B cell (primary cell): ENCODE results near the gene SHLD1. TPM values are rescaled to one million over a fixed set of nuclear protein-coding genes. Genes with fewer than 3 reads are reported as not detected.

Experiments
- ATAC-seq: fragments of 200-7000 bp; cut with Tn5 transposase; one replicate; pipeline ENCODE4 v1.10.0; 2021; ENCODE audit warnings: low read depth, mild to moderate bottlenecking, moderate number of reproducible peaks, moderate library complexity
- CTCF ChIA-PET: fragments of 350-600 bp; sonication (Branson Sonifier 250); formaldehyde crosslinking; loops from one replicate; lab custom pipeline; 2021; ENCODE audit warnings: antibody characterized with exemption, inconsistent platforms; lab: Charles Lee
- POLR2A ChIA-PET: fragments of 350-600 bp; sonication (Branson Sonifier 250); formaldehyde crosslinking; loops from one replicate; lab custom pipeline; 2021; ENCODE audit warnings: antibody characterized with exemption; lab: Charles Lee
- DNase-seq: peaks from one replicate; pipeline ENCODE4 v3.0.0; 2013
- H2AFZ ChIP-seq: 2 replicates; pipeline ENCODE4 v1.6.1; 2012; ENCODE audit warnings: mild to moderate bottlenecking, low read depth, low read length; ENCODE audit not compliant: insufficient read depth, poor library complexity, severe bottlenecking
- H3K27ac ChIP-seq, 2 donors: 1 replicate in 1 of 2; 2 replicates in 1 of 2; pipeline ENCODE4 v1.5.1; 2012 to 2013; ENCODE audit warnings: low read length in 2 of 2, mild to moderate bottlenecking in 2 of 2, moderate library complexity in 1 of 2
- H3K27me3 ChIP-seq, 4 experiments: fragments of 200-600 bp in 1 of 4; sonication (generic) in 1 of 4; replicated peaks in 1 of 4; 1 replicate in 2 of 4; 2 replicates in 2 of 4; pipeline versions ENCODE4 v1.6.1 to v1.7.0; 2013 to 2016; ENCODE audit warnings: low read length in 3 of 4, mild to moderate bottlenecking in 2 of 4, mixed read lengths in 1 of 4, moderate library complexity in 1 of 4; ENCODE audit not compliant: insufficient read depth in 4 of 4, control insufficient read depth in 3 of 4; ENCODE audit errors: control extremely low read depth in 1 of 4
- H3K36me3 ChIP-seq, 2 experiments: replicated peaks in 1 of 2; 1 replicate in 1 of 2; 2 replicates in 1 of 2; pipeline versions ENCODE4 v1.6.1 to v1.7.1; 2013; ENCODE audit warnings: low read length in 1 of 2; ENCODE audit not compliant: insufficient read depth in 2 of 2, control insufficient read depth in 1 of 2; ENCODE audit errors: control extremely low read depth in 1 of 2, extremely low read depth in 1 of 2
- H3K4me1 ChIP-seq, 2 donors: fragments of 200-600 bp in 1 of 2; sonication (generic) in 1 of 2; 1 replicate in 1 of 2; 2 replicates in 1 of 2; pipeline versions ENCODE4 v1.5.1 to v1.6.1; 2013 to 2017; ENCODE audit warnings: low read length in 2 of 2; ENCODE audit not compliant: control insufficient read depth in 2 of 2, insufficient read depth in 2 of 2
- H3K4me2 ChIP-seq: replicated peaks from 2 replicates; pipeline ENCODE3; 2012; ENCODE audit warnings: mild to moderate bottlenecking, low read depth, low read length; ENCODE audit not compliant: poor library complexity, severe bottlenecking
- H3K4me3 ChIP-seq, 5 experiments: fragments of 200-600 bp in 1 of 5; sonication (generic) in 1 of 5; 1 replicate in 3 of 5; 2 replicates in 2 of 5; pipeline versions ENCODE4 v1.5.1 to v1.7.0; 2011 to 2016; ENCODE audit warnings: low read length in 4 of 5, mild to moderate bottlenecking in 4 of 5, low read depth in 2 of 5, control low read depth in 1 of 5, moderate library complexity in 1 of 5; ENCODE audit not compliant: insufficient read depth in 1 of 5; ENCODE audit errors: control extremely low read depth in 1 of 5, extremely low read depth in 1 of 5
- H3K79me2 ChIP-seq: fragments of 200-600 bp; sonication (generic); one replicate; pipeline ENCODE4 v1.6.0; 2016; ENCODE audit warnings: low read length; ENCODE audit not compliant: control insufficient read depth, insufficient read depth
- H3K9ac ChIP-seq: fragments of 200-600 bp; sonication (generic); 2 replicates; pipeline ENCODE4 v1.6.1; 2017; ENCODE audit warnings: mild to moderate bottlenecking, low read length, moderate library complexity
- H3K9me3 ChIP-seq, 3 donors: one replicate each; pipeline versions ENCODE4 v1.6.1 to v1.7.1; 2013; ENCODE audit warnings: low read length in 2 of 3; ENCODE audit not compliant: control insufficient read depth in 2 of 3, insufficient read depth in 1 of 3; ENCODE audit errors: control extremely low read depth in 1 of 3
- H4K20me1 ChIP-seq: 2 replicates; pipeline ENCODE4 v1.6.0; 2012; ENCODE audit warnings: mild to moderate bottlenecking, low read length; ENCODE audit not compliant: insufficient read depth, control insufficient read depth, poor library complexity, severe bottlenecking
- H3K27ac Mint-ChIP-seq: one replicate; pipeline ENCODE4 v1.8.0; 2021; ENCODE audit warnings: mixed read lengths
- H3K27me3 Mint-ChIP-seq: one replicate; pipeline ENCODE4 v1.8.0; 2021; ENCODE audit warnings: mixed read lengths
- H3K4me1 Mint-ChIP-seq: one replicate; pipeline ENCODE4 v1.8.0; 2021; ENCODE audit warnings: mixed read lengths
- H3K4me3 Mint-ChIP-seq: one replicate; pipeline ENCODE4 v1.8.0; 2021; ENCODE audit warnings: mixed read lengths
- H3K9me3 Mint-ChIP-seq: one replicate; pipeline ENCODE4 v1.8.0; 2022; ENCODE audit warnings: mixed read lengths; ENCODE audit not compliant: insufficient read depth
- EZH2 ChIP-seq: IDR thresholded peaks from 2 replicates; pipeline ENCODE4 v1.6.1; 2012; ENCODE audit warnings: borderline replicate concordance, low read depth, mild to moderate bottlenecking, moderate library complexity, low read length; ENCODE audit not compliant: insufficient read depth, poor library complexity, severe bottlenecking
- WGBS: methylation state at CpG from one replicate; pipeline ENCODE4 v1.1.5; 2013; ENCODE audit warnings: missing lambda C conversion rate; ENCODE audit not compliant: insufficient coverage; 5-methylcytosine and 5-hydroxymethylcytosine counted together
- intact Hi-C: fragments of 100-400 bp; cut with micrococcal nuclease; formaldehyde crosslinking; loops from one replicate; pipeline ENCODE4 v1.10.0; 2022
- polyA plus RNA-seq: library from polyadenylated mRNA; depleted of rRNA; stranded (reverse); fragments of >200 nt; gene quantifications from 2 replicates; pipeline ENCODE4 v1.2.3, GENCODE V29; 2012
- total RNA-seq, 2 donors: library from RNA; stranded (reverse); fragments of 120-200 nt in 1 of 2; gene quantifications; 1 replicate in 1 of 2; 2 replicates in 1 of 2; pipeline versions ENCODE4 v1.2.3 to v1.2.4, GENCODE V29; 2013 to 2022
- TF ChIP-seq, protein P1 (sequence below): fragments of 200-600 bp; IDR thresholded peaks from one replicate; pipeline ENCODE4 v1.8.0; 2022; ENCODE audit warnings: antibody characterized with exemption, mild to moderate bottlenecking

The SHLD1 gene
- total and polyA plus RNA-seq, 2 donors (not counting 1 experiment from before 2014, with no cell fraction given), result 15.4 to 18.5 TPM

DNA sequence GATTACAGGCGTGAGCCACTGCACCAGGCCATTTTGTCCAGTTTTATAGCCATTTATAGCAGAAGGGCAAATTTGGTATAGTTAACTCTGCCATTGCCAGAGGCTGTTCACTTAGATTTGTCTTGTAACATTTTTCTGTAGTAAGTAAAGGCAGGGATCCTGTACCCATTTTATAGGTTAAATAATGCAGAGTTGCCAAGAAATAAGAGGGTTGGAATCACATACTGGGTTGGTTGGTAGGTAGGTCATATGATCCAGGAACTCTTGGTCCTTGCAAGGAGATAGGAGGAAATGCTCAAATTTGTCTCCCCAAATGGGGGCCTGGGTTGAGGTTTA lies 68.1 kb downstream of the SHLD1 start:
- CTCF ChIA-PET, result interaction anchor here (1.3 kb wide), 1 partner anchor 16 kb away, joined by 3 read pairs; no protein-coding TSS in a partner anchor
- WGBS, result no CpG with 5 or more reads among the region's 1 CpG

DNA sequence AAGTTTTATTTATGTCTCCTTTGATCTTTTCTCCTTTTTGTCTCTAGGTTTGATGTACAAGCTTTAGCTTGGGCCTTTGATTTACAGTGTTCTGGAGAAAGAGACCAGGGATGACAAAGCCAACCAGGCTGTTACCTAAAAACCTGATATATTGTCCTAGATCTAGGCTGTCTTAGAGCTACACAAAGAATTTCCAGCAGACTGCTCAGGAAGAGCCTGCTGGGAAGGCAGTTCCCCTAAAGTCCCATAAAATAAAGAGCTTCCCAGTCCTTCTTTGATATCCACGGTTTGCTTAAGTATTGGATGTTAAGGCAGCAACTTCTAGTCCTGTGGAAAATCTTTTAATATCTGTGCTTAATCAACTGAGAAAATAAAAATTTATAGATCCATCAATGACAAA lies 70.5 kb downstream of the SHLD1 start:
- Mint-ChIP-seq H3K27me3 (no peaks in the 10 kb centered on the region), H3K4me1 (peaks cover 26% of the 10 kb centered on the region), H3K9me3 (no peaks in the 10 kb centered on the region), H3K4me3 (no peak overlapping the region), H3K27ac (no peak overlapping the region)
- H3K36me3 ChIP-seq, result peaks cover 0 to 5% of the 10 kb centered on the region in 2 experiments
- H3K9me3 ChIP-seq, result no peaks in the 10 kb centered on the region
- H3K4me2 ChIP-seq, result no peak overlapping the region
- intact Hi-C loops, result no loop called here
- H3K9ac ChIP-seq, result no peak overlapping the region
- DNase-seq (no peak), ATAC-seq (no peak)
- TF ChIP-seq EZH2, result no peak
- TF ChIP-seq, protein P1, sequence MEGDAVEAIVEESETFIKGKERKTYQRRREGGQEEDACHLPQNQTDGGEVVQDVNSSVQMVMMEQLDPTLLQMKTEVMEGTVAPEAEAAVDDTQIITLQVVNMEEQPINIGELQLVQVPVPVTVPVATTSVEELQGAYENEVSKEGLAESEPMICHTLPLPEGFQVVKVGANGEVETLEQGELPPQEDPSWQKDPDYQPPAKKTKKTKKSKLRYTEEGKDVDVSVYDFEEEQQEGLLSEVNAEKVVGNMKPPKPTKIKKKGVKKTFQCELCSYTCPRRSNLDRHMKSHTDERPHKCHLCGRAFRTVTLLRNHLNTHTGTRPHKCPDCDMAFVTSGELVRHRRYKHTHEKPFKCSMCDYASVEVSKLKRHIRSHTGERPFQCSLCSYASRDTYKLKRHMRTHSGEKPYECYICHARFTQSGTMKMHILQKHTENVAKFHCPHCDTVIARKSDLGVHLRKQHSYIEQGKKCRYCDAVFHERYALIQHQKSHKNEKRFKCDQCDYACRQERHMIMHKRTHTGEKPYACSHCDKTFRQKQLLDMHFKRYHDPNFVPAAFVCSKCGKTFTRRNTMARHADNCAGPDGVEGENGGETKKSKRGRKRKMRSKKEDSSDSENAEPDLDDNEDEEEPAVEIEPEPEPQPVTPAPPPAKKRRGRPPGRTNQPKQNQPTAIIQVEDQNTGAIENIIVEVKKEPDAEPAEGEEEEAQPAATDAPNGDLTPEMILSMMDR, result no peak
- CTCF ChIA-PET, result no interaction called here
- no CpG with 5 or more reads among the region's 1 CpG for WGBS
- POLR2A ChIA-PET, result no interaction called here
- H3K4me1 ChIP-seq, result peaks cover 8 to 15% of the 10 kb centered on the region in 2 donors
- H3K79me2 ChIP-seq, result peaks cover 11% of the 10 kb centered on the region
- H4K20me1 ChIP-seq, result peaks cover 6% of the 10 kb centered on the region
- H2AFZ ChIP-seq, result no peak overlapping the region
- no peak overlapping the region for H3K4me3 ChIP-seq
- H3K27ac ChIP-seq, result no peak overlapping the region
- no peaks in the 10 kb centered on the region for H3K27me3 ChIP-seq

More for the DNA sequence above, 68.1 kb downstream of the SHLD1 start:
- peaks cover 24% of the 10 kb centered on the region for H3K4me1 Mint-ChIP-seq
- Histone ChIP-seq H3K27me3 (no peaks in the 10 kb centered on the region), H3K9ac (no peak overlapping the region), H3K36me3 (peaks cover 0 to 5% of the 10 kb centered on the region in 2 experiments), H3K4me2 (no peak overlapping the region), H2AFZ (no peak overlapping the region), H3K4me1 (peaks cover 8 to 14% of the 10 kb centered on the region in 2 donors), H3K27ac (no peak overlapping the region), H3K4me3 (no peak overlapping the region), H3K79me2 (peaks cover 4% of the 10 kb centered on the region), H3K9me3 (no peaks in the 10 kb centered on the region), H4K20me1 (peaks cover 6% of the 10 kb centered on the region)
- ATAC-seq (no peak), DNase-seq (no peak)
- no peak overlapping the region for H3K4me3 Mint-ChIP-seq
- no peaks in the 10 kb centered on the region for H3K9me3 Mint-ChIP-seq
- no peaks in the 10 kb centered on the region for H3K27me3 Mint-ChIP-seq
- H3K27ac Mint-ChIP-seq, result no peak overlapping the region
- POLR2A ChIA-PET, result no interaction called here
- intact Hi-C loops, result no loop called here
- TF ChIP-seq, protein P1, result no peak
- TF ChIP-seq EZH2, result no peak
